HG03196 (cell line): Measurements from ENCODE around the gene KDM3B.
A peak's percentile ranks its signal among the peaks of the same experiment; 100 is the strongest.
"Not testable (repeated sequence)": the region's sequence is repeated elsewhere in the genome, so short reads cannot be mapped to it uniquely, and the experiment has no call there.

Experiments used
- ATAC-seq: cut with Tn5 transposase; IDR thresholded peaks from one replicate; pipeline ENCODE4 v1.9.1; 2021; ENCODE audit not compliant: unreplicated experiment

KDM3B gene

DNA sequence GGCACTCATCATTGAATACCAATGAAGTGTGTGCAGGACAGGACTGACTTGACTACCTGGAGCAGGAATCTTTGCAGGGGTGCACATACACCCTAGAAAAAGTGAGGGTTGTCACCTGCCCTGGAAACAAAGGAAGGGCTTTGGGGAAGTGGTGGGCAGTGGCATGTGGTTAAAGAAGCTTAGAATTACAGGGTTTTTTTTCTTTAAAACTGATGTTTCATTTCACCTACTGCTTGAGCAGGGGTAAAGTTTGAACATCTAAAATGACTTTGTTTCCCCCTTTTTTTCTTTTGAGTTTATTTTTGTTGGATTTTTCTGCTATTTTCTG, 2.0 kb upstream of the KDM3B start:
- no peak for ATAC-seq

DNA sequence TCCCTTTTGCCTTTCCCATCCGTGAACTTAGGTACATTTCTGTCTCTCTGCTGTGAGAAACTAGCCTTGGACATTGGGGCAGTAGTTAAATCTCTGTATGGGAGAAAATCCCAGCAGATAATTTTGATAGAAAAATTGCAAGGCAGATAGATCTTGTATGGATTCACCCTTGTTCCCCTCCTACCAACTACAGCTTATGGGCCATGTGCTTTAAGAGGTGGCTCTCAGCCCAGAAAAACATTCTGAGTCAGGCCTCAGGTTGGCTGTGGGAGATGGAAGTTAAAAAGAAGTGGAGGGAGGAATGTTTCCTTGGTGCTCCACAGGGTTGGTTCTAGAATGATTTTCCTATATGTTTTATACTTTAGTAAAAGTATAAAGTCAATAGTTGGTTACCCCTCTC, 1.4 kb upstream of the KDM3B start:
- no peak for ATAC-seq

DNA sequence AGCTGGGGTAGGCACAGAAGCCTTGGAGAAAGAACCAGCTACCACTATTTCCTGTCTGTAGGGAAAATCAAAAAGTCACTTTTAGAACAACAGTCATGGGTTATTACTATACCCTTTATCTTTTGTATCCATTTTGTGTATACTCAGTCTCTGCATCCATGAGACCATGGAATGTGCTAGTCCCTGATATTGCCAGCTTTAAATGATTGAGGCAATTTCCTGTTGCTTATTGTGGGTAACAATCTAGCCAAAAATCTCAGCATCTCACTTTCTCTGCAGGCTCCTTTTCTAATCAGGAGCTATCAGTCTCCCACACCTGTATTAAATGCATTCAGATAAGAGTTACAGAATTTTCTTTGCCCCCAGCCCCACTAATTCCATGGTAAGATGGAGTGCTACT, 968 bp upstream of the KDM3B start:
- ATAC-seq = no peak

DNA sequence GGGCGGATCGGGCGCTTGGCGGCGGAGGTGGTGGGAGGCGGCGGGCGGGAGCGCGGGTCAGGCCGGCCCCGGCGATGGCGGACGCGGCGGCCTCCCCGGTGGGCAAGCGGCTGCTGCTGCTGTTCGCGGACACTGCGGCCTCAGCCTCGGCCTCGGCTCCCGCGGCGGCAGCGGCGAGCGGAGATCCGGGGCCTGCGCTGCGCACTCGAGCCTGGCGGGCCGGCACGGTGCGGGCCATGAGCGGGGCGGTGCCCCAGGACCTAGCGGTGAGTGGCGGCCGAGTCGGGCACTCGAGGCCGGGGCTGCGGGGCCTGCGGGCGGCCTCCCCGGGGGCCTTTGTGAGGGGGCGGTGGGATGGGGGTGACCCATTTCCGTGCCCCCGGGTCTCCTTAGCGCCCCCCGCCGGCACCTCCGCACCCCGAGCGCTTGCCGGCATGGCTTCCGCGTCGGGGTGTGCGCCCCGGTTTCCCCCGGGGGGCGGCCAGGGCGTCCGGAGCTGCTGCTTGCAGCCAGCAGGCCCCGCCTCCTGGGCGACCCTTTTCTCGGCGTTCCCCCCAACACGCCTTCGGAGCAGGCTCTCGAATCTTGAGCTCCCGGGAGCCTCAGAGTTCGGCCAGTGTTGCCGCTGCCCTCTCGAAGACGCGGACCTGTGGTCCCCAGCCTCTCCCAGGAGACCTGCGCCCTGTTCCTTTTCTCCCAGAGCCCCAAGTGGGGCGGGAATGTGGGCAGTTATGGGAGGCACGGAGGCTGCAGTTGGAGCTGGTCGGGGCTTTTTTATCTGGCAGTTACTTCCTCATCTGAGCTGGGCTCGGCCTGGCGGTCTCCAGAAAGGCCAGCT, 456 bp downstream of the KDM3B start:
- peak; percentile 45 for ATAC-seq

DNA sequence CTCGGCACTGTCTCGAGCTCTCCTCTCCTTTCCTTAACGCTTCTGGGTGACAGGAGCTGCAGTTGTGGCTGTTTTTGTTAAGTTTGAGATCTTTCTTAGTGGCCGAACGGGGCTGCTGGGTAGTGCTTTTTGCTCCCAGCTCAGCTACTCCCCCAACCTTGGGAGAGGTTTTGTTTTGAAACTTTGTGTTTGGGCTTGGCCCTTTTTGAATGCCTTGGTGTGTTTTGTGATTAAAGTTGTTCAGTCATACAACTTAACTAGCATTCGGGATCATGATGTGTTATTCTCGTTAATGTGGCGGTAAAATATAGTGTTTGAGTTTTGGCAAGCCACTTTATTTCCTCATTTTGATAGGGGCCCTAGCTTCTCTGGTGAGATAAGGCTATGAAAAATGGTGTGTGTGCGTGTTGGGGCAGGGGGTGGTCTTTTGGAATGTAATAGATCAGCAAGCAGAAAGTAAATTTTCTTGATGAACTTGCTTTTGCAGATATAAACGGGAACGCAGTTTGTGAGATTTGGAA, 1.1 kb downstream of the KDM3B start:
- no peak for ATAC-seq

DNA sequence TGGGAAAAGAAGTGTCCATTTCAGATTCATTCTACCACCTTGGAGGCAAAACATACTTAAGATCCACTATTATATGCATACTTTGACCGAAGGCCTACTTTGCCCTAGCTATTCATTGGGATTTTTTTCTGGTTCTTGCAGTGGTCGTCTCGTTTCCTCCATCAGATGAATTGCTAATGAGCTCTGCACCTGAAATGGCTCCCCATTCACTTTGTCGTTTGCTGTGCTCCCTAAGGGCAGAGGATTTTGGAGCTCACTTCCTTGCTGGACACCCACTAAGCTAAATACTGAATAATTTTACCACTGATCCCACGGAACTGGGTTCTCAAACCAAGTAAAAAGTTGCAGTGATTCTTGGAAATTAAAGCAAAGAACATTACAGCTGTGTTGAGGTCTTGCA, 1.9 kb downstream of the KDM3B start:
- no peak for ATAC-seq

DNA sequence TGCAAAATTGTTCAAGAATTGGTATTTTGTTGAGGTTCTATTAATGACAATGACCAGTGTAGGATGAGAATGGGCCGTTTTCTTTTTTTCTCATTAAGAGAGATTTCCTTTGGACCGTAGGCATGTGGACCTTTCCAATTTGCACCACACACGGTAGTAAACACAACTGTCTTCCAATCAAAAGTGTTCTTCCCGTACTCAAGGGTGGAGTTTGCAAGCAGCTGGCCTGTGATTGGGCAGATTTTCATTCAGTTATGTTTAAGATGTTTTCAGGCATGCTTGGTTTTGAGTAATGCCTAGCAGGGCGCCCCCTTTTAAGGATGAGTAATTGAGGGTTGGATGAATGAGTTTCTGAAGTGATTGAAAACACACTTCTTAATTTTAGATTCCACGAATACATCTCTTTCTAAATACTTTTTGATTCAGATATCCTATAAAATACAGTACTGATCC, 2.5 kb downstream of the KDM3B start:
- ATAC-seq = no peak

DNA sequence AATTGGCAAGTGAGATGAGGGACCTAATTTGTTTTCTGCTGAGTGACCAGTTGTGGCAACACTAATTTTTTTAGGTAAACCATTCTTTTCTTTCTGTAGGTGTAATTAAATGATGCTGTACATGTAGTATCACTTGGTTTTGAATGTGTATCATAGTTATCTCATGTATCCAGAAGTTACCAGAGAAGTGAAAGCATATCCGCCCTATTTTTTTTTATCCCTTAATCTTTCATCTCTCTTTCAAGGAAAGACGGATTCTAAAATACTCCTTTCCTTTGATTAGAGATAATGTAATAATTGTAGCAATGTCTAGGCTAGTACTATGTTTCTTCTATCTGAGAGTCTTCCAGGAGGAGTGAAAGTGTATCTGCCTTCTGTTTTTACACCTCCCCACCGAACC, 7.1 kb downstream of the KDM3B start:
- no peak for ATAC-seq

DNA sequence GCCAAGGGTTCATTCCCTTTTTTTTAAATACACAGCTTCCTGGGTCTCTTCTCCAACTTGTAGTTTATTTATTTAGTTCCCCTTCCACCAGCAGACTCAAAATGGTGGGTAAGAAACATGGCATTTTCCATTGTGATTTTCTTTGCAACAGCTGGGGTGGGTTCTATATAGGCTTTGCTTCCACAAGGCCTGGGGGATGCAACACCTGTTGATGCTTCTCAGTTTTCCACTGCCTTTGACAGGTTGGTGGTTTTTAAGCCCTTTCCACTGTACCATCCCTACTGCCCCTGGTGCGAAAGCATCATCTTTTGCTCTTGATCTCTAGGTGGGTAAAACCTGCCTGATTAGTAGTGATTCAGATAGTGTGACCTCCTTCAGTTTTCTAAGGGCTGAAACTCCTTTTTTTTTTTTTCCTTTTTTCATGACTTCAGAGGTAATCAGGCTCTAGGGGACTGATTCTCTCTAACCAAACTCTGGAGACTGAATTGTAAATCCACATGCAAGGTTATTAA, 8.5 kb downstream of the KDM3B start:
- no peak for ATAC-seq

DNA sequence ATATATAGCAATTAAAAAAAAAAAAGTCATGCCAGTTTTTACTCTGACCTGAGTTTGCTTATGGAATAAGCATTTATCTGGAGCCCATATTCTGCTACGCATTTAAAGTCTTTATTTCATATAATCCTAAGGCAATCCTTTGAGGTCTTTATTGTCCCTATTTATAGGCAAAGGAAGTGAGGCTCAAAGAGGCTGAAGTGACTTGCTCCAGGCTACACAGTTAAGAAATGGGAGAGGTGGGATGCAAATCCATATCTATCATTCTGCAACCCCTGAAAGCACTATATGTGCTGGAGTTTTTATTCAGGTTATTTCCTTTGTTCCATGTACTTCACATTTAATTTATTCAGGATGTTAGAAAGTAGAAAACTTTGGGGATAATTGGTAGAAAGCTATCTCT, 12.1 kb downstream of the KDM3B start:
- no peak for ATAC-seq

DNA sequence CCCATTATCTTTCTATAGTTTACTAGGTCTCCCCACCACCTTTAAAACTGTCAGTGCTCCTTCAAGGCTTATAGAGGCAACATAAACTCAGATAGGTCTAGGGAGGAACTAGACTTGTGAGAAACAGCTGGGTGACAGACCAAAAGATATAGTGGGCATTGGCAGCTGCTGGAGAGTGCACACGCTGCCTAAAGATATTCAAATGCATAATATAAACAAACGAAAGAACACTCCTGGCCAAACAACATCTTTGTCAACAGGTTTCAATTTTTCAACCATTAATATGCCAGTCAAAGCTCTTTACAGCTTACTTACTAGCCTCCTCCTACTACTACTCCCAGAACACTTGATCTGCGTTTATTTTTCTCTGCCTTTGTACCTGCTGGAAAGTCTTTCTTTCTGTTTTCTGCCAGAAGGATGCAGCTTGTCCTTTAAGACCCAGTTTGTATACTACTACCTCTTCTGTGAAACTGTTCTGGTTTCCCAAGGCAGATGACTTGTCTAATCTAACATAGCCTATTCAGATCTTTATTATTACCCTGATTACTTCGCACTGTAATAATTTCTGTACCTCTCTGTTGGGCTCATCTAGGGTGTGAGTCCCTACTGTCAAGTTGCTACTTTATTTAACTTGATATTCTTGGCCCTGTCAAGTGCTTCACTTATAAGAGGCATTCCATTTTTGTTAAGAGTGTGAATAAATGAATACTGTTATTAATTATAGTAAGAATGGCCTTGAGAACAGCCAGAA, 14.3 kb downstream of the KDM3B start:
- no peak for ATAC-seq

DNA sequence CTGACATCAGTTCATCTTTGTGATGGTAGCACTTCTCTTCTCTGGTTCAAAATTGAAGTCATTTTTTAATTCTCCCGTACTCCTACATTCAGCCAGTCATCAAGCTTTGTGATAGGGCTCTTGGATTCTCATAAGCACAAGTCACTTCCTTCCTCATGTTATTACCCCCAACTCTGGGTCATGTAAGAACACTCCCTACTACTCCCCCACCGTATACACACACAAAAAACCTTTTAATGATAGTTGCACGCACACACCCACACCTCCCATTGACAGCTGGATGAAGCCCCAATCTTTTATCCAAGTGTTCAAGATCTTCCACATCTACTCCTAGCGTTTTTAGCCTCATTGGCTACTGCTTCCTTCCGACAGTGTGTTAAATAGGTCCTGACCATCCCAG, 16.8 kb downstream of the KDM3B start:
- ATAC-seq = no peak

DNA sequence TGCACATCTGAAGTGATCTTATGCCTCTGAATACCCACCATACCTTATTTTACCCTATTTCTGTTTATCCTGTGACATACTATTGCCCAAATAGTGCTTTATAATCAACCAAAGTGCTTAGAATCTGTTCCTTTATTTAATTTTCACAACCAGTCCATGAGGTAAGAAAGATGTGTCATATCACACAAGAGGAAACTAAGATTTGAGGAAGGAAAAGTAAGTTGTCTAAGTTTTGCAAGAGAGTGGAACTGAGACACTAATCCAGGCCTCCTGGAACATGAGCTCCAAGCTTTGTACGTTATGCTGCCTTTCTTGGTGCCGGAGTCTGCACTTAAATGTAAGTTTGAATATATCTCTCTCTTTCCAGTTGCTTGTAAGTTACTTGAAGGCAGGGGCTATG, 17.2 kb downstream of the KDM3B start:
- no peak for ATAC-seq

DNA sequence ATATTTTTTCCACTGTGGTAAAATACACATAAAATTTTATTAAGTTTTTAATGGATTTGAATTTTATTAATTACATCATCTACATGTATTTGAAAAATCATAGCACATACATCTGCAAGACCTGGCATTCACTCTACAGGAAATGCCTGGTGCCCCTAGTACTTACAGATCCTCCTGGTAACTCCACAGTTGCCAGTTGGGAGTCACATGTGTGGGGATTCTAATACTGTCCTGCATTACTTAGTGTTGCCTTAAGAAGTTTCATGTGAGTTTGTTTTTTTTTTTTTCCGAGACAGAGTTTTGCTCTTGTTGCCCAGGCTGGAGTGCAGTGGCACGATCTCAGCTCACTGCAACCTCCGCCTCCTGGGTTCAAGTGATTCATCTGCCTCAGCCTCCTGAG, 18.1 kb downstream of the KDM3B start:
- no peak for ATAC-seq

DNA sequence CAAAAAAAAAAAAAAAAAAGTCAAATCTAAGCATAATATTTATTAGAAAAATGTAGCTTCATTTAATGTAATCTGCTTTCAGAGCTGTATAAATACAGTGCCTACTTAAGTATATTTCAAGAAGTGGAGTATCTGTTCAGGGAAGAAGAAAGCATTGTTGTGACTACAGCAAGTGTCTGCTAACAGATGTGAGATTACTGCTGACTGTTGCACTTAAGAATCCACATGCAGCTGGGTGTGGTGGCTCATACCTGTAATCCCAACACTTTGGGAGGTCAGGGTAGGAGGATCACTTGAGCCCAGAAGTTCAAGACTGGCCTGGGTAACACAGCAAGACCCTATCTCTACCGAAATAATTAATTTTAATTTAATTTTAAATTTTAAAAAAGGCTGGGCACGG, 19.0 kb downstream of the KDM3B start:
- no peak for ATAC-seq

DNA sequence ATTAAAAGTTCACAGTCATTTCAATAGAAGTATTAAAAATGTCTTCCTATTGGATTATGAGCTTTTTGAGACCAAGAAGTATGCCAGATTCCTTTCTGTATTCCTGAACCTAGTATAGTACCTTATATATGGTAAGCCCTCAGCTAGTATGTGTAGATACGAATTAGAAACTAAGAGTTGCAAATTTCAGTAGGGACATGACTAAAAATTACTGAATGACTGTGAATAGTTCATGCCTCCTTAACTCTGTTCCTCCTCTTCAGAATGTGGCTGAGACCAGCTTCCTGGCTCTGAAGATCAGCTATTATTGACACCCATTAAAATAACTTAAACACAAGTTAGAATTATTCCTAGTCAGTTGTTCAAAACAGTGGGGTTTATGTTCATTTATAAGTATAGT, 19.7 kb downstream of the KDM3B start:
- ATAC-seq = no peak

DNA sequence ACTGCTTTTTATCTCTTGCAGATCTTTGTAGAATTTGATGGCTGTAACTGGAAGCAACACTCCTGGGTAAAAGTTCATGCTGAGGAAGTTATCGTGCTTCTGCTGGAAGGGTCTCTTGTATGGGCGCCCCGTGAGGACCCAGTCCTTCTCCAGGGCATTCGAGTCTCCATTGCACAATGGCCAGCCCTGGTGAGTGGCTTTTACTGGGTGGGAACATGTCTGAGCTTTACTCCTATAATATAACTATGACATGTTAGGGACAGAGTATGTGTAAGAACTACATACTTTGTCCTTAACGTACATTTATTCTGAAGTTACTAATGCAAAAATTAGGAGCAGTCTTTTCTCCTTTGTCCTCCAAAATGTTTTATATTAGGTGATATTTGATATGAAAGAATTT, 20.2 kb downstream of the KDM3B start:
- no peak for ATAC-seq

DNA sequence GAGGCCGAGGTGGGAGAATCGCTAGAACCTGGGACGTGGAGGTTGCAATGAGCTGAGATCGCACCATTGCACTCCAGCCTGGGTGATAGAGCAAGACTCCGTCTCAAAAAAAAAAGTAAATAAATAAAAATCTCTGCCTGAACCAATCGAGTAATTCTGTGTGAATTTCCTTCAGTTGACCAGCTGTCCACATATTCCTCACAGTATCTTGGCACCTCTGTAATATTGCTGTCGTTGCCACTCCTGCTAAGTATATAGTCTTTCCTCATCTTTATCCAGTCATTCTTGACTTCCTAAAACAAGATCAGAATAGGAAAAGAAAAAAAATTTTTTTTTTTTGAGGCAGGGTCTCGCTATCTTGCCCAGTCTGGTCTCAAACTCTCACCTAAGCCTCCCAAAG, 29.9 kb downstream of the KDM3B start:
- no peak for ATAC-seq

DNA sequence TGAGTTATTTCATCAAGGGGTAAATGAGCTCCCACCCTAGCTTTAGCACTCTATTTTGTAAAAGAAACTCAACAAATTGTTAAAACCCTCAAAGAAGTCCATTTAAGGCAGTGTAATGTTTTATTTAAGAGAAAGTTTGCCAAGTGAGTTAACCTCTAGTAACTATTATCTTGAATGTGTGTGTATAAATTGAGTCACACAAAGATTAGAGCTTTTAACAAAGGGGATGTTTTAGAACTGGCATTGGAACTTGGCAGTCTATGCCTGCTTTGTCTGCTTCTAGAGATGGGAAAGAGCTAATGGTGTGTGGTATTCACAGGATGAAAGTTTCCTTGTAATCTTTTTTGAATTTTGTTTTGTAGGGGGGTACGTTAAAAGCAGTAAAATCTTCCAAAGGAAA, 33.2 kb downstream of the KDM3B start:
- ATAC-seq = no peak

DNA sequence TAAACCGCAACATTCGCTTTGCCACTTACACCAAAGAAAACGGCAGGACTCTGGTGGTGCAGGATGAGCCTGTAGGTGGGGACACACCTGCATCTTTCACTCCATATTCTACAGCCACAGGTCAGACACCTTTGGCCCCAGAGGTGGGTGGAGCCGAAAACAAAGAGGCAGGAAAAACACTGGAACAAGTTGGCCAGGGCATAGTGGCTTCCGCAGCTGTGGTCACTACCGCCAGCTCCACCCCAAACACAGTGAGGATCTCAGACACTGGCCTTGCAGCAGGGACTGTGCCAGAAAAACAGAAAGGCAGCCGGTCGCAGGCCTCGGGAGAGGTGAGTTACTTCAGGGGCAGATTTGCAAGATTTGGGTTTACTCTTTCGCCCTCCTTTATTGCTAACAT, 33.8 kb downstream of the KDM3B start:
- ATAC-seq = no peak

DNA sequence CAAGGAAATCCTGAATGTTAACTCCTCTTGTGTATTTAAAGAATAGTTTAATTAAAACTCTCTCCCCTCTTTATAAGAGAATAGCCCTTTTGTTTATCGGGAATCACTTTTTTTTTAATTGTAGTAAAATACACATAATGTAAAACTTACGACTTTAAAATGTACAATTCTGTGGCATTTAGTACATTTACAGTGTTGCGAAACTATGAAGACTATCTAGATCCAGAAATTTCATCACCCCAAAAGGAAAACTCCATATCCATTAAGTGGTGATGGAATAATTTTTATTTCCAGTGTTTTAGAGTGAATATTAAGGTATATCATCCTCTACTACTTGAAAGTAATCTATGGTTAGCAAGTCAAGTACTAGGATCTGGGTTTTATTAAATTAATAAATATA, 36.8 kb downstream of the KDM3B start:
- no peak for ATAC-seq

DNA sequence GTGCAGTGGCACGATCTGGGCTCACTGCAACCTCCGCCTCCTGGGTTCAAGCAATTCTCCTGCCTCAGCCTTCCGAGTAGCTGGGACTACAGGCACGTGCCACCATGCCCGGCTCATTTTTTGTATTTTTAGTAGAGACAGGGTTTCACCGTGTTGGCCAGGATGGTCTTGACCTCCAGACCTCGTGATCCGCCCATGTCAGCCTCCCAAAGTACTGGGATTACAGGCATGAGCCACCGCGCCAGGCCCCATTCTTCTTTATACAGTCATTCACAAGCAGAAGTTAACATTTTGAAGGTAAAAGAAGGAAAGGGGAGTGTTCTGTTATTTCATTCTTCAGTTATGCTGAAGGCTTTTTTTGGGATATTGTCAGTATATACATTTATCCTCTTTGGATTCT, 37.4 kb downstream of the KDM3B start:
- ATAC-seq = not testable (repeated sequence)
